Hepatocyte (in vitro differentiated cells): ENCODE results near the gene SNPH.

ENCODE experiments used
- EZH2 ChIP-seq: fragments of 200-600 bp; sonication (generic); IDR thresholded peaks from 2 replicates; pipeline ENCODE4 v1.6.1; 2016; ENCODE audit warnings: antibody characterized with exemption, mild to moderate bottlenecking, borderline replicate concordance
- EZH2phosphoT487 ChIP-seq: fragments of 200-600 bp; sonication (generic); IDR thresholded peaks from one replicate; pipeline ENCODE4 v1.6.1; 2018; ENCODE audit warnings: antibody characterized with exemption, mild to moderate bottlenecking, low read depth, moderate library complexity; ENCODE audit not compliant: unreplicated experiment, severe bottlenecking

- TF ChIP-seq EZH2 (no peak), EZH2phosphoT487 (no peak)
Measured at GRCh38 chr20:1272368-1273100, 6.4 kb downstream of the SNPH start.
